H9 (cell line): ENCODE data around the gene NTN3. TPM values are rescaled to one million over a fixed set of nuclear protein-coding genes. Genes with fewer than 3 reads are reported as not detected.

Source experiments
- DNase-seq: peaks from one replicate; pipeline ENCODE4 v3.0.0-alpha.2; 2017
- H2AFZ ChIP-seq: one replicate; pipeline ENCODE4 v1.6.1; 2013; ENCODE audit warnings: mild to moderate bottlenecking, low read length, control low read depth, moderate library complexity
- H2AK5ac ChIP-seq: 2 replicates; pipeline ENCODE4 v1.6.1; 2013; ENCODE audit warnings: low read length, control low read depth, mixed read lengths; ENCODE audit not compliant: insufficient read length
- H2BK120ac ChIP-seq: one replicate; pipeline ENCODE4 v1.6.1; 2013; ENCODE audit warnings: low read depth, mild to moderate bottlenecking, low read length, control low read depth, inconsistent platforms; ENCODE audit not compliant: poor library complexity, severe bottlenecking
- H2BK12ac ChIP-seq: 2 replicates; pipeline ENCODE4 v1.6.1; 2013; ENCODE audit warnings: low read length, control low read depth, mixed read lengths, low read depth; ENCODE audit not compliant: insufficient read length
- H2BK15ac ChIP-seq: 2 replicates; pipeline ENCODE4 v1.6.1; 2013; ENCODE audit warnings: low read depth, low read length, control low read depth
- H2BK20ac ChIP-seq: one replicate; pipeline ENCODE4 v1.6.1; 2013; ENCODE audit warnings: low read depth, mild to moderate bottlenecking, low read length, control low read depth, inconsistent platforms; ENCODE audit not compliant: poor library complexity, severe bottlenecking
- H2BK5ac ChIP-seq: 2 replicates; pipeline ENCODE4 v1.6.1; 2013; ENCODE audit warnings: low read length, control low read depth, mixed read lengths; ENCODE audit not compliant: insufficient read length
- H3K14ac ChIP-seq: 2 replicates; pipeline ENCODE4 v1.6.1; 2013; ENCODE audit warnings: low read length, control low read depth; ENCODE audit not compliant: insufficient read depth
- H3K18ac ChIP-seq: 2 replicates; pipeline ENCODE4 v1.6.1; 2013; ENCODE audit warnings: low read depth, mild to moderate bottlenecking, mixed read lengths, low read length, control low read depth; ENCODE audit not compliant: insufficient read length
- H3K23ac ChIP-seq: 2 replicates; pipeline ENCODE4 v1.6.1; 2013; ENCODE audit warnings: low read length, control low read depth, mixed read lengths, low read depth; ENCODE audit not compliant: insufficient read length
- H3K23me2 ChIP-seq: 2 replicates; pipeline ENCODE4 v1.6.1; 2013; ENCODE audit warnings: low read depth, mild to moderate bottlenecking, mixed read lengths, low read length, control low read depth; ENCODE audit not compliant: insufficient read length, poor library complexity, severe bottlenecking
- H3K27ac ChIP-seq: 2 replicates; pipeline ENCODE4 v1.5.1; 2013; ENCODE audit warnings: low read length, control low read depth, mixed read lengths, low read depth; ENCODE audit not compliant: insufficient read length
- H3K27me3 ChIP-seq: 2 replicates; pipeline ENCODE4 v1.6.1; 2013; ENCODE audit warnings: low read length, control low read depth, inconsistent platforms; ENCODE audit not compliant: insufficient read depth
- H3K4ac ChIP-seq: 2 replicates; pipeline ENCODE4 v1.6.1; 2013; ENCODE audit warnings: low read depth, mild to moderate bottlenecking, control low read depth, inconsistent platforms, low read length, moderate library complexity
- H3K4me1 ChIP-seq: 2 replicates; pipeline ENCODE4 v1.6.1; 2013; ENCODE audit warnings: low read length, control low read depth, inconsistent platforms; ENCODE audit not compliant: insufficient read depth
- H3K4me2 ChIP-seq: 2 replicates; pipeline ENCODE4 v1.6.1; 2013; ENCODE audit warnings: low read length, control low read depth, mixed read lengths; ENCODE audit not compliant: insufficient read length, insufficient read depth
- H3K56ac ChIP-seq: 2 replicates; pipeline ENCODE4 v1.6.1; 2013; ENCODE audit warnings: low read depth, mild to moderate bottlenecking, mixed read lengths, low read length, control low read depth; ENCODE audit not compliant: insufficient read length
- H3K79me1 ChIP-seq: 2 replicates; pipeline ENCODE4 v1.6.1; 2013; ENCODE audit warnings: low read depth, mild to moderate bottlenecking, moderate library complexity, low read length, control low read depth, inconsistent platforms; ENCODE audit not compliant: insufficient read depth, poor library complexity, severe bottlenecking
- H3K79me2 ChIP-seq: 2 replicates; pipeline ENCODE4 v1.6.1; 2013; ENCODE audit warnings: low read length, control low read depth, inconsistent platforms; ENCODE audit not compliant: insufficient read depth
- H3K9ac ChIP-seq: 2 replicates; pipeline ENCODE4 v1.6.1; 2013; ENCODE audit warnings: low read length, control low read depth, mixed read lengths; ENCODE audit not compliant: insufficient read length; ENCODE audit errors: extremely low read depth
- H3K9me3 ChIP-seq: one replicate; pipeline ENCODE4 v1.6.1; 2013; ENCODE audit warnings: low read depth, low read length, inconsistent platforms; ENCODE audit not compliant: control insufficient read depth
- H3T11ph ChIP-seq: one replicate; pipeline ENCODE4 v1.6.1; 2013; ENCODE audit warnings: mild to moderate bottlenecking, low read length, control low read depth, inconsistent platforms
- H4K20me1 ChIP-seq: one replicate; pipeline ENCODE4 v1.6.1; 2013; ENCODE audit not compliant: control insufficient read depth, insufficient read length, insufficient read depth
- H4K5ac ChIP-seq: 2 replicates; pipeline ENCODE4 v1.6.1; 2013; ENCODE audit warnings: low read depth, mild to moderate bottlenecking, mixed read lengths, low read length, control low read depth; ENCODE audit not compliant: insufficient read length
- H4K8ac ChIP-seq: replicated peaks from 2 replicates; pipeline ENCODE4 v1.6.1; 2013; ENCODE audit warnings: low read length, control low read depth, mixed read lengths, low read depth; ENCODE audit not compliant: insufficient read length
- H4K91ac ChIP-seq: 2 replicates; pipeline ENCODE4 v1.6.1; 2013; ENCODE audit warnings: low read depth, mild to moderate bottlenecking, moderate library complexity, mixed read lengths, low read length, control low read depth; ENCODE audit not compliant: insufficient read length
- H3K27ac Mint-ChIP-seq, 3 experiments: 2 replicates in 2 of 3; 3 replicates in 1 of 3; pipeline ENCODE4 v1.8.0; 2020 to 2021; ENCODE audit warnings: mixed read lengths in 3 of 3, mild to moderate bottlenecking in 1 of 3, moderate library complexity in 1 of 3
- H3K27me3 Mint-ChIP-seq: 2 replicates; pipeline ENCODE4 v1.8.0; 2021; ENCODE audit warnings: low read depth, mild to moderate bottlenecking, moderate library complexity, mixed read lengths
- H3K36me3 Mint-ChIP-seq, 3 experiments: 2 replicates in 2 of 3; 3 replicates in 1 of 3; pipeline ENCODE4 v1.8.0; 2020 to 2021; ENCODE audit warnings: low read depth in 3 of 3, mixed read lengths in 3 of 3; ENCODE audit not compliant: insufficient read depth in 1 of 3
- H3K4me1 Mint-ChIP-seq, 2 experiments: 2 replicates each; pipeline ENCODE4 v1.8.0; 2020; ENCODE audit warnings: mixed read lengths in 2 of 2
- H3K4me3 Mint-ChIP-seq, 2 experiments: 2 replicates in 1 of 2; 3 replicates in 1 of 2; pipeline ENCODE4 v1.8.0; 2020 to 2021; ENCODE audit warnings: mild to moderate bottlenecking in 2 of 2, mixed read lengths in 2 of 2, moderate library complexity in 1 of 2
- H3K9me3 Mint-ChIP-seq, 2 experiments: 2 replicates in 1 of 2; 3 replicates in 1 of 2; pipeline ENCODE4 v1.8.0; 2020; ENCODE audit warnings: mild to moderate bottlenecking in 2 of 2, mixed read lengths in 2 of 2, moderate library complexity in 1 of 2
- whole genome bisulfite sequencing: extraction: QIAGEN DNeasy Blood & Tissue Kit; methylation state at CpG from one replicate; pipeline ENCODE4 v1.1.7; 2013; ENCODE audit warnings: missing lambda C conversion rate, low lambda C conversion rate, mixed read lengths; ENCODE audit not compliant: insufficient read length; ENCODE audit errors: extremely low coverage; 5-methylcytosine and 5-hydroxymethylcytosine counted together
- total RNA-seq: library from RNA; stranded (reverse); gene quantifications from 2 replicates; pipeline ENCODE4 v1.2.1, GENCODE V29; 2021
- TF ChIP-seq, protein P1 (sequence below): fragments of 200-600 bp; sonication (generic); conservative IDR thresholded peaks from 3 replicates; pipeline ENCODE4 v1.8.0; 2021; ENCODE audit warnings: antibody characterized with exemption, mild to moderate bottlenecking

NTN3 gene
- total RNA-seq, 1 experiment from 2014 or later, result 1.3 TPM

DNA sequence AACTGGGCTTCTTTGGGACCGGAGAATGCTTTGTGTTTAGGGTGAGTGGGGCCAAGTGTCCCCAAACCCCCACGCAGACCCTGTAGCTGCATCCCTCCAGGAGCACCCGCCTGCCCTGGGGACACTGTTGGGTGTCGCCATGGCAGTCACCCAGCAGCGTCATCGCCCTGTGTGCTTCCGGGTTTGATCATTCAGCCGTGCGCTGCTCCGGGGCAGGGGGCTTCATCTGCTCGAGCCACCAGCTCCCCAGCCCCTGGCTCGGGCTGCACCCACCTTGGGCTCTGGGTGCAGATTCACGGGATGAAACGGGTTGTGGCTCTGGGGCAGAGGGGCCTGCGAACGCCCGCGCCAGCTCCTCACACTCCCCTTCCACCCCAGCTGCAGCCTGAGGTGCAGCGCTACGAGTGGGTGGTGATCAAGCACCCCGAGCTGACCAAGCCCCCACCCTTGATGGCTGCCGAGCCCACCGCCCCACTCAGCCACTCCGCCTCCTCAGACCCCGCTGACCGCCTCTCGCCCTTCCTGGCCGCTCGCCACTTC lies 28.9 kb downstream of the NTN3 start:
- H3K23ac ChIP-seq, result no peak overlapping the region
- no peak overlapping the region for H3K4ac ChIP-seq
- no peak overlapping the region for H4K5ac ChIP-seq
- no peak overlapping the region for H2BK15ac ChIP-seq
- no peaks in the 10 kb centered on the region for H3K4me1 ChIP-seq
- Mint-ChIP-seq H3K4me1 (peaks cover 3 to 5% of the 10 kb centered on the region in 2 experiments), H3K27me3 (no peaks in the 10 kb centered on the region), H3K36me3 (peaks cover 0 to 18% (median 4%) of the 10 kb centered on the region in 3 experiments; a peak in 4 of 7 replicates), H3K4me3 (no peak overlapping the region), H3K9me3 (no peaks in the 10 kb centered on the region), H3K27ac (no peak overlapping the region)
- no peak for DNase-seq
- no peak overlapping the region for H2AFZ ChIP-seq
- no peak overlapping the region for H3K18ac ChIP-seq
- H4K8ac ChIP-seq, result no peak overlapping the region
- no peaks in the 10 kb centered on the region for H3K9me3 ChIP-seq
- no peak overlapping the region for H3T11ph ChIP-seq
- H3K9ac ChIP-seq, result no peak overlapping the region
- H2BK12ac ChIP-seq, result no peak overlapping the region
- no peak overlapping the region for H2AK5ac ChIP-seq
- H3K27me3 ChIP-seq, result no peaks in the 10 kb centered on the region
- H3K27ac ChIP-seq, result no peak overlapping the region
- H3K23me2 ChIP-seq, result peaks cover 3% of the 10 kb centered on the region
- no CpG with 5 or more reads among the region's 29 CpGs for WGBS
- no peaks in the 10 kb centered on the region for H4K20me1 ChIP-seq
- no peak overlapping the region for H2BK20ac ChIP-seq
- no peak overlapping the region for H2BK120ac ChIP-seq
- TF ChIP-seq, protein P1, sequence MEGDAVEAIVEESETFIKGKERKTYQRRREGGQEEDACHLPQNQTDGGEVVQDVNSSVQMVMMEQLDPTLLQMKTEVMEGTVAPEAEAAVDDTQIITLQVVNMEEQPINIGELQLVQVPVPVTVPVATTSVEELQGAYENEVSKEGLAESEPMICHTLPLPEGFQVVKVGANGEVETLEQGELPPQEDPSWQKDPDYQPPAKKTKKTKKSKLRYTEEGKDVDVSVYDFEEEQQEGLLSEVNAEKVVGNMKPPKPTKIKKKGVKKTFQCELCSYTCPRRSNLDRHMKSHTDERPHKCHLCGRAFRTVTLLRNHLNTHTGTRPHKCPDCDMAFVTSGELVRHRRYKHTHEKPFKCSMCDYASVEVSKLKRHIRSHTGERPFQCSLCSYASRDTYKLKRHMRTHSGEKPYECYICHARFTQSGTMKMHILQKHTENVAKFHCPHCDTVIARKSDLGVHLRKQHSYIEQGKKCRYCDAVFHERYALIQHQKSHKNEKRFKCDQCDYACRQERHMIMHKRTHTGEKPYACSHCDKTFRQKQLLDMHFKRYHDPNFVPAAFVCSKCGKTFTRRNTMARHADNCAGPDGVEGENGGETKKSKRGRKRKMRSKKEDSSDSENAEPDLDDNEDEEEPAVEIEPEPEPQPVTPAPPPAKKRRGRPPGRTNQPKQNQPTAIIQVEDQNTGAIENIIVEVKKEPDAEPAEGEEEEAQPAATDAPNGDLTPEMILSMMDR, result no peak
- H3K79me2 ChIP-seq, result no peaks in the 10 kb centered on the region
- H4K91ac ChIP-seq, result no peak overlapping the region
- no peak overlapping the region for H2BK5ac ChIP-seq
- H3K4me2 ChIP-seq, result no peak overlapping the region
- H3K56ac ChIP-seq, result no peak overlapping the region
- H3K79me1 ChIP-seq, result no peaks in the 10 kb centered on the region
- H3K14ac ChIP-seq, result no peak overlapping the region
